GM18517 (cell line): ENCODE measurements around the gene OGFRL1.

Experiments used
- ATAC-seq: cut with Tn5 transposase; IDR thresholded peaks from one replicate; pipeline ENCODE4 v1.9.1; 2021; ENCODE audit warnings: mild to moderate bottlenecking, moderate library complexity; ENCODE audit not compliant: unreplicated experiment

OGFRL1 gene

GRCh38 chr6:71332012-71332411 lies 43.4 kb downstream of the OGFRL1 start:
- no peak for ATAC-seq

- no peak for ATAC-seq
Observed at GRCh38 chr6:71333050-71333449, 44.4 kb downstream of the OGFRL1 start.

- no peak for ATAC-seq
Observed at GRCh38 chr6:71333697-71334096, 45.1 kb downstream of the OGFRL1 start.

- ATAC-seq, result no peak
Observed at GRCh38 chr6:71334768-71335167, 46.2 kb downstream of the OGFRL1 start.

GRCh38 chr6:71335544-71335943 lies 46.9 kb downstream of the OGFRL1 start:
- no peak for ATAC-seq

GRCh38 chr6:71336901-71337300 lies 48.3 kb downstream of the OGFRL1 start:
- no peak for ATAC-seq

GRCh38 chr6:71338540-71339316 lies 50.1 kb downstream of the OGFRL1 start:
- no peak for ATAC-seq

GRCh38 chr6:71342772-71343171 lies 54.2 kb downstream of the OGFRL1 start:
- no peak for ATAC-seq

- no peak for ATAC-seq
Observed at GRCh38 chr6:71345476-71346333, 57.1 kb downstream of the OGFRL1 start.

- ATAC-seq, result no peak
Observed at GRCh38 chr6:71346334-71346694, 57.7 kb downstream of the OGFRL1 start.

GRCh38 chr6:71347119-71347518 lies 58.5 kb downstream of the OGFRL1 start:
- ATAC-seq, result no peak

GRCh38 chr6:71349395-71349794 lies 60.8 kb downstream of the OGFRL1 start:
- ATAC-seq, result no peak

- ATAC-seq, result no peak
Observed at GRCh38 chr6:71349976-71350615, 61.5 kb downstream of the OGFRL1 start.

- no peak for ATAC-seq
Observed at GRCh38 chr6:71351190-71351589, 62.6 kb downstream of the OGFRL1 start.
